Measurements from ENCODE around the gene ZNF143.

Gene ZNF143

DNA sequence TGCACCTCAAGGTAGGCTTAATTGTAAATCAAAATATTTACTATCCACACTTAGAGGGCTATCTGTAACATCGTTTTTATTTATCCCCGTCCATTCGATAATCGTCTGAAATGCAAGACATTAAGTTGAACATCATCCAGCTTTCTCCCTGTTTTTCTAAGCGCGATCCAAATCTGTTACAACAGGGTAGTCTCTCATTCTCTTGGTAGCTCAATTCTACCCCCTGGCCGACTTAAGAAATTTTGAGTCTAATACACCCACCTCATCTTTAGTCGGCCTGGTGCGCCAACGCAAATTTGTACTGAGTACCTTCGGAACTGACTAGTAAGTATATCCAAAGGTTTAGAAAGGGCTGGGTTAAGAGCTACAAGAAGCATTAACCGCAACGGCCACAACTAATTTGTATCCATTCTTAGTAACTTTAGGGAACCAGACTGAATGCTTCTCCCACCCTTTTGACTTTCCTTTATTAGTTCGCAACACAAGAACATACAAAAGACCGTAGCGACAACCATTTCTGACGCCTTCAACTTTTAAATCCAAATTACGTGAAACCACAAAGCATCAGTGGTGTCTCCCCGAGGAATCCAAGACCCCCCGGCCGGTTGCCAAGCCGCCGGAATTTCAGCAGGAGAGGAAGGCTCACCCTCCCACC lies 1.0 kb upstream of the ZNF143 start:
- peak; percentile 45 for DNase-seq (ENCODE audit: low read depth)
- TF ChIP-seq, protein P1, sequence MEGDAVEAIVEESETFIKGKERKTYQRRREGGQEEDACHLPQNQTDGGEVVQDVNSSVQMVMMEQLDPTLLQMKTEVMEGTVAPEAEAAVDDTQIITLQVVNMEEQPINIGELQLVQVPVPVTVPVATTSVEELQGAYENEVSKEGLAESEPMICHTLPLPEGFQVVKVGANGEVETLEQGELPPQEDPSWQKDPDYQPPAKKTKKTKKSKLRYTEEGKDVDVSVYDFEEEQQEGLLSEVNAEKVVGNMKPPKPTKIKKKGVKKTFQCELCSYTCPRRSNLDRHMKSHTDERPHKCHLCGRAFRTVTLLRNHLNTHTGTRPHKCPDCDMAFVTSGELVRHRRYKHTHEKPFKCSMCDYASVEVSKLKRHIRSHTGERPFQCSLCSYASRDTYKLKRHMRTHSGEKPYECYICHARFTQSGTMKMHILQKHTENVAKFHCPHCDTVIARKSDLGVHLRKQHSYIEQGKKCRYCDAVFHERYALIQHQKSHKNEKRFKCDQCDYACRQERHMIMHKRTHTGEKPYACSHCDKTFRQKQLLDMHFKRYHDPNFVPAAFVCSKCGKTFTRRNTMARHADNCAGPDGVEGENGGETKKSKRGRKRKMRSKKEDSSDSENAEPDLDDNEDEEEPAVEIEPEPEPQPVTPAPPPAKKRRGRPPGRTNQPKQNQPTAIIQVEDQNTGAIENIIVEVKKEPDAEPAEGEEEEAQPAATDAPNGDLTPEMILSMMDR (IDR thresholded peaks at IDR 0.05; ENCODE audit: low read depth, low read length, missing control alignments), result no peak
- H3K4me3 ChIP-seq (ENCODE audit: low read depth, low read length), result peak overlapping the region; percentile 92

DNA sequence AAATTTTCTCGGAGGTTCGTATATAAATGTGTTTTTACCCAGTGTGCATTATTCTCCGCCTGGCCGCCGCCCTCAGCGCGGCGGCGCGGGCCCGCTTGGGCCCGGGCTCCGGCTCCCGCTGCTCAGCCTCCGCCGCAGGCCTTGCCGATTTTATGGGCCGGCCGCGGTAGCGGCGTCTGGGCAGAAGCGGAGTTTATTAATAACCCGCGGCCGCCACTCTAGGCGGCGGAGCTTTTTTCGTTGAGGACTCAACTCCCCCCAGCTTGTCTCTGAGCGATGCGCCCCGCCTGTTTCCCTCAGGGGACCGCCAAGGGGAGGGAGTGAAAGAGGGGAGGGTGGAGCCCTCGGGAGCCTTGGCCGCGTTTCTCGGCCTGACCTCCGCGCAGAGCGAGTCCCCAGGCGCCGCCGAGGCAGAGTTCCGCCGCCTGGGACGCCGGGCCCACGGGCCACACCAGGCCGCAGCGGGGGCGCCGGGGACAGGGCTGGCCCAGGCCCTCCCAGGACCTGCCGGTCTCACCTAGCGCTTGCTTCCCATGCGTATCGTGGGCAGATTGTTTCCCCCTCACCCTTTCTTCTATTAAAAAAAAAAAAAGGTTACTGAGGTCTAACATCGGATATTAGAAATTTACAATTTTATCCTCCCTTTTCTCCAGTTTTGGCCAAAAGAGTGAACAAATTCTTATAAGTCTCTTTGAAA lies 399 bp downstream of the ZNF143 start:
- H3K4me3 ChIP-seq (ENCODE audit: low read depth, low read length), result peak overlapping the region; percentile 69
- peak; percentile 78 for DNase-seq (ENCODE audit: low read depth)
- TF ChIP-seq, protein P1 (IDR thresholded peaks at IDR 0.05; ENCODE audit: low read depth, low read length, missing control alignments), result no peak

DNA sequence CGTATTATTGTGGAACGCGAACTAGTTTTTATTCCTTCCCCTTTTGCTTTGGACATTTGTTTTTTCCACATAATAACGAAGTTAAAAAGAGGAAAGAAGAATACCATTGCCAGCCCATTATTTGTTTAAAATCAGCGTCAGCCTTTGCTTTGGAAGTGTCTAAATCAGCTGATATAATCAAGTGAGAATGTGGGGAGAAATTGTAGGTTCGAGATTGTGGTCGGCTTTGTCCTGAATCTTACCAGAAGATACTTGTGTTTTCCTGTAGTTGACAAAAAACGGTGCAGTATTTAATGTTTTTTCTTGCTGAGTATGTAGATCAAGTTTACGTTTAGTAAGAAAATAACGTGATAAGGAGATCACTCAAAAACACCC lies 935 bp downstream of the ZNF143 start:
- TF ChIP-seq, protein P1 (IDR thresholded peaks at IDR 0.05; ENCODE audit: low read depth, low read length, missing control alignments), result no peak
- no peak for DNase-seq (ENCODE audit: low read depth)
- peak overlapping the region; percentile 69 for H3K4me3 ChIP-seq (ENCODE audit: low read depth, low read length)

DNA sequence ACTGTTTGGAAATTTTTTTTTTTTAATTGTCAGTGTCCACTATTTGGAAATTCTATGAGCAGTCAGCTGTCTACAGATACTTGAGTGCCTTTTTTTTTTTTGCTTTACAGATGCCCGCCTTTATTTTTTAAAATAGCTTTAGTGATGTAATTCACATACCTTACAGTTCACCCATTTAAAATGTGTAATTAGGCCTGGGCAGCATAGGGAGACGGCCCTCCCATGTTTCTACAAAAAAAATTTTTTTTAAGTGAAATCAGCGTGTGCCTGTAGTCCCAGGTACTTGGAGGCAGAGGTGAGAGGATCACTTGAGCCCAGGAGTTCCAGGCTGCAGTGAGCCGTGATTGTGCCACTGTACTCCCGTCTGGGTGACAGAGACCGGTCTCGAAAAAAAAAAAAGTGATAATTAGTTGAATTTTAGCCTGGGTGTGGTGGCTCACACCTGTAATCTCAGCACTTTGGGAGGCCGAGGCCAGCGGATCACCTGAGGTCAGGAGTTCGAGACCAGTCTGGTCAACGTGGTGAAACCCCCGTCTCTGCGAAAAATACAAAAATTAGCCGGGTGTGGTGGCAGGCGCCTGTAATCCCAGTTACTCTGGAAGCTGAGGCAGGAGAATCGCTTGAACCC lies 1.5 kb downstream of the ZNF143 start:
- TF ChIP-seq, protein P1 (IDR thresholded peaks at IDR 0.05; ENCODE audit: low read depth, low read length, missing control alignments), result no peak
- peak overlapping the region; percentile 69 for H3K4me3 ChIP-seq (ENCODE audit: low read depth, low read length)
- no peak for DNase-seq (ENCODE audit: low read depth)

DNA sequence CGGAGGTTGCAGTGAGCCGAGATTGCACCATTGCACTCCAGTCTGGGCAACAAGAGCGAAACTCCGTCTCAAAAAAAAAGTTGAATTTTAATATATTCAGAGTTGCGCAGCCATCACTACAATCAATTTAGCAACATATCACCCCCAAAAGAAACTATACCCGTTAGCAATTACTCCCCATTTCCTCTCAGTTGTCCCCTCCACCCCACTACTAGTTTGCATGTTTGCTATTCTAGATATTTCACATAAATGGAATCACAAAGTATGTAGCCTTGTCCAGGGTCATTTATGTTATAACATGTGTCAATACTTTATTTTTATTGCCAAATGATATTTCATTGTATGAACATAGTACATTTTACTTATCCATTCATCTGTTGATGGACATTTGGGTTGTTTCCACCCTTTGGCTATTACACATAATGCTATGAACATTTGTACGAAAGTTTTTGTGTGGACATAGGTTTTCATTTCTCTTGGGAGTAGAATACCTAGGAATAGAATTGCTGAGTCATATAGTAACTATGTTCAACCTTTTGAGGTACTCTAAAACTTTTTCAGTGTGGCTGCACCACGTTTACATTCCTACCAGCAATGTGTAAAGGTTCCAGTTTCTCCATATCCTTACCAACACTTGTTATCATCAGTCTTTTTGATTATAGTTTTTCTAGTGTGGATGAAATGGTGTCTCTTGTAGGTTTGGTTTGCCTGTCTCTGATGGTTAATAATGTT lies 2.2 kb downstream of the ZNF143 start:
- TF ChIP-seq, protein P1 (IDR thresholded peaks at IDR 0.05; ENCODE audit: low read depth, low read length, missing control alignments), result no peak
- DNase-seq (ENCODE audit: low read depth), result peak; percentile 47
- peak overlapping the region; percentile 69 for H3K4me3 ChIP-seq (ENCODE audit: low read depth, low read length)

DNA sequence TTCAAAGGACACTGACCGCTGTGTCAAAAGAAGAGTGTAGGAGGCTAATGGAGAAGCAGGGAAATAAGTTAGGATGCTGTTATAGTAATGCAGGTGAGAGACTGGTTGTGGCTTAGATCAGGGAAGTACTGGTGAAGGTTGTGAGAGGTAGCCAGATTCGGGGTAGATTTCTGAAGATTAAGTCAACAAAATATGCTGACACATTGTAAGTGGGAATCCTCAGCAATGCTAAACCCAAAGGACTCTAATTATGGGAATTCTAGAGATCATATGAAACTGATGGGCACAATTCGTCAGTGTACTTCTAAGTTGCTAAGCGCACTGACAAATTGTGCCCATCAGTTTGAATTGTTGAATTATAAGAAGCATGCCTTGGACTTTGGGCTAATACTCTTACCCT lies 10.0 kb downstream of the ZNF143 start:
- no peak for DNase-seq (ENCODE audit: low read depth)
- H3K4me3 ChIP-seq (ENCODE audit: low read depth, low read length), result no peak overlapping the region
- TF ChIP-seq, protein P1 (IDR thresholded peaks at IDR 0.05; ENCODE audit: low read depth, low read length, missing control alignments), result no peak
